Measurements from ENCODE around the gene WDR1. TPM values are rescaled to one million over a fixed set of nuclear protein-coding genes. Genes with fewer than 3 reads are reported as not detected.

WDR1 gene
- polyA plus RNA-seq, 1 of the 3 experiments (the other 2 are of a cell fraction), result 310 TPM

- Histone ChIP-seq H3K27me3 (ENCODE audit: insufficient read depth) (no peaks in the 10 kb centered on the region), H3K36me3 (replicated peaks in 1 of 2; ENCODE audit: control insufficient read depth in 1 of 2, insufficient read depth in 2 of 2, low read length in 1 of 2) (no peaks in the 10 kb centered on the region), H3K9me2 (no peaks in the 10 kb centered on the region), H3K9ac (no peak overlapping the region), H3K4me2 (no peak overlapping the region), H3K27ac (ENCODE audit: low read depth in 2 of 2, low read length in 1 of 2) (no peak overlapping the region), H3K4me3 (ENCODE audit: low read depth in 2 of 2, low read length in 1 of 2) (no peak overlapping the region), H3K4me1 (ENCODE audit: control insufficient read depth in 1 of 2, insufficient read depth in 2 of 2, low read depth in 1 of 2, low read length in 1 of 2) (peaks cover 0 to 11% of the 10 kb centered on the region in 2 experiments; a peak in 1 of 4 replicates), H2AFZ (ENCODE audit: low read depth) (no peak overlapping the region), H3F3A (replicated peaks; ENCODE audit: insufficient read depth) (no peaks in the 10 kb centered on the region), H3K79me2 (ENCODE audit: insufficient read depth) (no peaks in the 10 kb centered on the region), H3K9me3 (no peaks in the 10 kb centered on the region), H4K20me1 (ENCODE audit: insufficient read depth) (no peaks in the 10 kb centered on the region)
- WGBS (ENCODE audit: low lambda C conversion rate), result 80% methylated on average over 7 of the region's 10 CpGs
- TF ChIP-seq SIN3A (IDR thresholded peaks at IDR 0.05; ENCODE audit: borderline replicate concordance, low read depth, low read length), result no peak
- TF ChIP-seq MAX (IDR thresholded peaks at IDR 0.05; ENCODE audit: low read depth), result no peak
- no peak for TF ChIP-seq YY1 (IDR thresholded peaks at IDR 0.05; ENCODE audit: low read depth)
- TF ChIP-seq ELF1 (IDR thresholded peaks at IDR 0.05), result no peak
- TF ChIP-seq GATA2 (CRISPR knock-in tag; IDR thresholded peaks at IDR 0.05), result no peak
- TF ChIP-seq TEAD4 (IDR thresholded peaks at IDR 0.05; ENCODE audit: borderline replicate concordance, insufficient read depth), result no peak
- TF ChIP-seq RFX5 (IDR thresholded peaks at IDR 0.05; ENCODE audit: low read length), result no peak
- no peak for TF ChIP-seq SMC3 (IDR thresholded peaks at IDR 0.05; ENCODE audit: low read depth, low read length)
- no peak for TF ChIP-seq FOXJ3 (CRISPR knock-in tag; IDR thresholded peaks at IDR 0.05)
- no peak for TF ChIP-seq RXRA (IDR thresholded peaks at IDR 0.05; ENCODE audit: borderline replicate concordance, low read depth)
- no peak for TF ChIP-seq PBX3 (IDR thresholded peaks at IDR 0.05)
- no peak for TF ChIP-seq USF1 (IDR thresholded peaks at IDR 0.05; ENCODE audit: borderline replicate concordance, low read depth)
- TF ChIP-seq TAF1 (IDR thresholded peaks at IDR 0.05; ENCODE audit: borderline replicate concordance, low read depth, low read length), result no peak
- TF ChIP-seq ZBTB33 (IDR thresholded peaks at IDR 0.05; ENCODE audit: borderline replicate concordance, low read depth), result no peak
- no peak for TF ChIP-seq TCF12 (IDR thresholded peaks at IDR 0.05)
- no peak for DNase-seq
- ChIA-PET POLR2A (no interaction called here), CTCF (interaction anchor here (0.8 to 6.6 kb wide), 3 partner anchors 19 to 426 kb away, joined by 3 to 47 read pairs (median 3); no protein-coding TSS in a partner anchor)
These were observed 82.5 kb downstream of the WDR1 start for GRCh38 chr4:10034136-10034535.

All from SK-N-SH (cell line).